ENCODE data around the gene NOL4L. TPM values are rescaled to one million over a fixed set of nuclear protein-coding genes. Genes with fewer than 3 reads are reported as not detected.

NOL4L gene
- total RNA-seq, 1 donor from 2014 or later, result 11.9 TPM

DNA sequence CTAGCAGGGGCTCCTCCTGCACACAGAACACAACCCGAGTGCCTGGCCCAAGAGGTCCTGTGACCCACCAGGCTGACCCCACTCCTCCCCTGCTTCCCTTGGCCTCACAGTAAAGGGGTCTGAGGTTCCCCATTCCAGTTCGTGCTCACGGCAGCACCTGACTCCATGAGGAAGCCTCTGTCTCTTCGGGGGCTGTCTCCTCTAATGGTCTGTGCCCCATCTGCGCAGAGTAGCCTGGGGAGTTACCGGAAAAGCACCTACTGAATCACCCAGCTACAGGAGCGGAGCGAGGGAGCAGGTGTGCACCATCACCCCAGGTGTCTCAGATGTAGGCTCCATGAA, 133.8 kb downstream of the NOL4L start:
- H3F3A ChIP-seq (ENCODE audit: low read depth), result peaks cover 8% of the 10 kb centered on the region
- peak overlapping the region; percentile 79 for H3K27ac ChIP-seq
- Mint-ChIP-seq H3K27ac (peak overlapping the region; percentile 60), H3K4me1 (peaks cover 19% of the 10 kb centered on the region), H3K36me3 (peaks cover 31% of the 10 kb centered on the region), H3K4me3 (no peak overlapping the region), H3K9me3 (no peaks in the 10 kb centered on the region), H3K27me3 (ENCODE audit: insufficient read depth, low read depth) (peaks cover 4% of the 10 kb centered on the region)
- no peaks in the 10 kb centered on the region for H3K36me3 ChIP-seq
- H3K9me3 ChIP-seq (ENCODE audit: low read depth), result no peaks in the 10 kb centered on the region
- no peak for DNase-seq (ENCODE audit: low spot score)
- H2AFZ ChIP-seq (replicated peaks), result no peak overlapping the region
- H4K20me1 ChIP-seq (ENCODE audit: low read depth), result peaks cover 21% of the 10 kb centered on the region
- peaks cover 20% of the 10 kb centered on the region for H3K4me1 ChIP-seq
- no peak overlapping the region for H3K9ac ChIP-seq
- TF ChIP-seq, protein P1, sequence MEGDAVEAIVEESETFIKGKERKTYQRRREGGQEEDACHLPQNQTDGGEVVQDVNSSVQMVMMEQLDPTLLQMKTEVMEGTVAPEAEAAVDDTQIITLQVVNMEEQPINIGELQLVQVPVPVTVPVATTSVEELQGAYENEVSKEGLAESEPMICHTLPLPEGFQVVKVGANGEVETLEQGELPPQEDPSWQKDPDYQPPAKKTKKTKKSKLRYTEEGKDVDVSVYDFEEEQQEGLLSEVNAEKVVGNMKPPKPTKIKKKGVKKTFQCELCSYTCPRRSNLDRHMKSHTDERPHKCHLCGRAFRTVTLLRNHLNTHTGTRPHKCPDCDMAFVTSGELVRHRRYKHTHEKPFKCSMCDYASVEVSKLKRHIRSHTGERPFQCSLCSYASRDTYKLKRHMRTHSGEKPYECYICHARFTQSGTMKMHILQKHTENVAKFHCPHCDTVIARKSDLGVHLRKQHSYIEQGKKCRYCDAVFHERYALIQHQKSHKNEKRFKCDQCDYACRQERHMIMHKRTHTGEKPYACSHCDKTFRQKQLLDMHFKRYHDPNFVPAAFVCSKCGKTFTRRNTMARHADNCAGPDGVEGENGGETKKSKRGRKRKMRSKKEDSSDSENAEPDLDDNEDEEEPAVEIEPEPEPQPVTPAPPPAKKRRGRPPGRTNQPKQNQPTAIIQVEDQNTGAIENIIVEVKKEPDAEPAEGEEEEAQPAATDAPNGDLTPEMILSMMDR (IDR thresholded peaks at IDR 0.05), result no peak
- TF ChIP-seq EZH2phosphoT487 (IDR thresholded peaks at IDR 0.05), result no peak
- TF ChIP-seq EZH2 (IDR thresholded peaks at IDR 0.05), result no peak
- no peaks in the 10 kb centered on the region for H3K27me3 ChIP-seq
- no peak overlapping the region for H3K4me3 ChIP-seq
- H3K79me2 ChIP-seq (ENCODE audit: low read depth), result peaks cover 7% of the 10 kb centered on the region
- peak overlapping the region; percentile 2 for H3K4me2 ChIP-seq

DNA sequence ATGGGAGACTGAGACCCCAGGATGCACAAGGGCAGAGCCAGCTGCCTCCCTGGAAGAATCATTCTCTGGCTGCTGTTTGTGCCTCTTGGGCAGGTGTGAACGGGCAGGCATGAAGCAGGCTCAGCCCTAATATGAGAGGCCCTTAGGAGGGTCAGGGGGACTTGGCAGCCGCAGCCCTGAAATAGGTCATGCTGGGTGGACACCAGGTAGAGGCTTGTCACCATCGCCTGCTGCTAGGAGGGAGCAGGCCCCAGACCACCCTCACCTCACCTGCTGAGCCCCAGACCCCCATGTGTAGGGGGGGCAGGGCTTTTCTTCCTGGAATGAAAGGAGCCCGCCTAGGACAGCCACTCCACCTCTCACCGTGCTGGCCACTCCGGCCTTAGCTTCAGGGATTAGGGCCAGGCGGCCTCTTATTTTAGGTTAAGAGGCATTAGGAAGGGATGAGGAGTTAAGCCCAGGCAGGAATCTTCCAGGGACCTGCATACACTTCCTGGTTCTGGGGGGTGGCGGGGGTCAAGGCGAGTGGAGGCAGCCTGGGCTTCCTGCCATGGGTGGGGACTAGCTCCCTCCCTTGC, 134.6 kb downstream of the NOL4L start:
- peak; percentile 64 for DNase-seq (ENCODE audit: low spot score)
- H3K79me2 ChIP-seq (ENCODE audit: low read depth), result no peaks in the 10 kb centered on the region
- H2AFZ ChIP-seq (replicated peaks), result no peak overlapping the region
- peak overlapping the region; percentile 2 for H3K4me2 ChIP-seq
- H3K4me1 ChIP-seq, result peaks cover 17% of the 10 kb centered on the region
- H3K9ac ChIP-seq, result no peak overlapping the region
- H3K27ac ChIP-seq, result peak overlapping the region; percentile 79
- H3K27me3 ChIP-seq, result no peaks in the 10 kb centered on the region
- peaks cover 7% of the 10 kb centered on the region for H3F3A ChIP-seq (ENCODE audit: low read depth)
- H3K4me3 Mint-ChIP-seq, result no peak overlapping the region
- peaks cover 25% of the 10 kb centered on the region for H3K4me1 Mint-ChIP-seq
- H3K27me3 Mint-ChIP-seq (ENCODE audit: insufficient read depth, low read depth), result peaks cover 4% of the 10 kb centered on the region
- no peaks in the 10 kb centered on the region for H3K36me3 ChIP-seq
- H3K4me3 ChIP-seq, result no peak overlapping the region
- no peaks in the 10 kb centered on the region for H3K9me3 ChIP-seq (ENCODE audit: low read depth)
- peak overlapping the region; percentile 97 for H3K27ac Mint-ChIP-seq
- H3K36me3 Mint-ChIP-seq, result peaks cover 31% of the 10 kb centered on the region
- TF ChIP-seq EZH2 (IDR thresholded peaks at IDR 0.05) (no peak), EZH2phosphoT487 (IDR thresholded peaks at IDR 0.05) (no peak)
- peaks cover 21% of the 10 kb centered on the region for H4K20me1 ChIP-seq (ENCODE audit: low read depth)
- no peaks in the 10 kb centered on the region for H3K9me3 Mint-ChIP-seq

GRCh38 chr20:32449890-32450401, 135.2 kb downstream of the NOL4L start:
- Histone ChIP-seq H3K4me1 (peaks cover 22% of the 10 kb centered on the region), H3K9ac (no peak overlapping the region), H3K4me2 (no peak overlapping the region), H3K27ac (peak overlapping the region; percentile 79), H3K27me3 (no peaks in the 10 kb centered on the region), H2AFZ (replicated peaks) (no peak overlapping the region), H3K4me3 (no peak overlapping the region), H4K20me1 (ENCODE audit: low read depth) (peaks cover 24% of the 10 kb centered on the region), H3F3A (ENCODE audit: low read depth) (peaks cover 7% of the 10 kb centered on the region), H3K9me3 (ENCODE audit: low read depth) (no peaks in the 10 kb centered on the region), H3K36me3 (no peaks in the 10 kb centered on the region), H3K79me2 (ENCODE audit: low read depth) (no peaks in the 10 kb centered on the region)
- Mint-ChIP-seq H3K4me1 (peaks cover 27% of the 10 kb centered on the region), H3K36me3 (peaks cover 33% of the 10 kb centered on the region), H3K27me3 (ENCODE audit: insufficient read depth, low read depth) (peaks cover 4% of the 10 kb centered on the region), H3K4me3 (no peak overlapping the region), H3K9me3 (no peaks in the 10 kb centered on the region), H3K27ac (peak overlapping the region; percentile 97)
- no peak for DNase-seq (ENCODE audit: low spot score)
- TF ChIP-seq EZH2phosphoT487 (IDR thresholded peaks at IDR 0.05), result no peak
- TF ChIP-seq EZH2 (IDR thresholded peaks at IDR 0.05), result no peak
- TF ChIP-seq, protein P1 (IDR thresholded peaks at IDR 0.05), result no peak

All from neural progenitor cell (in vitro differentiated cells).